Endothelial cell of umbilical vein (primary cell): ENCODE data around the gene CHPF2. TPM values are rescaled to one million over a fixed set of nuclear protein-coding genes. Genes with fewer than 3 reads are reported as not detected.

Experiments used
- BruUV-seq: library from RNA; stranded (reverse); fragments of 400-500 nt; replicated peaks from 2 replicates; lab custom pipeline; 2021; lab: Mats Ljungman, UMichigan
- CTCF ChIA-PET: fragments of 300-600, 350-600 bp; sonication (Branson Sonifier 250); formaldehyde crosslinking; loops from one replicate; lab custom pipeline; 2021; ENCODE audit warnings: antibody characterized with exemption, inconsistent platforms; lab: Charles Lee
- POLR2A ChIA-PET: fragments of 300-600, 350-600 bp; sonication (Branson Sonifier 250); formaldehyde crosslinking; loops from one replicate; lab custom pipeline; 2021; ENCODE audit warnings: antibody characterized with exemption, inconsistent platforms; lab: Charles Lee
- DNase-seq: peaks from one replicate; pipeline ENCODE4 v3.0.0-alpha.2; 2011; ENCODE audit warnings: low read depth, low spot score
- FAIRE-seq: peaks from 2 replicates; lab custom pipeline; 2011; peaks lifted over from hg19 to GRCh38; lab: Jason Lieb, UNC
- H2AFZ ChIP-seq: 2 replicates; pipeline ENCODE4 v1.6.0; 2012; ENCODE audit warnings: low read depth, low read length, control low read depth, inconsistent platforms
- H3K27ac ChIP-seq: 2 replicates; pipeline ENCODE4 v1.5.1; 2011; ENCODE audit warnings: low read depth, mild to moderate bottlenecking, control low read depth, low read length, moderate library complexity; ENCODE audit not compliant: insufficient read depth
- H3K27me3 ChIP-seq, 2 experiments: 2 replicates each; pipeline versions ENCODE4 v1.6.0 to v1.6.1; 2011; ENCODE audit warnings: low read length in 2 of 2, mixed read lengths in 1 of 2; ENCODE audit not compliant: control insufficient read depth in 2 of 2, insufficient read depth in 2 of 2
- H3K36me3 ChIP-seq, 2 experiments: 2 replicates in 1 of 2; 3 replicates in 1 of 2; pipeline ENCODE4 v1.5.1; 2011; ENCODE audit warnings: low read length in 2 of 2, mild to moderate bottlenecking in 1 of 2, moderate library complexity in 1 of 2; ENCODE audit not compliant: control insufficient read depth in 2 of 2, insufficient read depth in 2 of 2; ENCODE audit errors: extremely low read depth in 1 of 2
- H3K4me1 ChIP-seq: 3 replicates; pipeline ENCODE4 v1.5.1; 2011; ENCODE audit warnings: mild to moderate bottlenecking, low read length; ENCODE audit not compliant: control insufficient read depth, insufficient read depth; ENCODE audit errors: extremely low read depth
- H3K4me2 ChIP-seq: 2 replicates; pipeline ENCODE4 v1.6.1; 2011; ENCODE audit warnings: low read length, control low read depth, mixed read lengths; ENCODE audit not compliant: insufficient read depth
- H3K4me3 ChIP-seq, 3 experiments: fragments of 200-600 bp in 1 of 3; sonication (generic), shearing (Covaris generic) in 1 of 3; replicated peaks in 1 of 3; 2 replicates each; pipeline ENCODE4 v1.5.1; 2011 to 2016; ENCODE audit warnings: control low read depth in 3 of 3, low read length in 3 of 3, mild to moderate bottlenecking in 2 of 3, inconsistent platforms in 1 of 3, low read depth in 1 of 3, moderate library complexity in 1 of 3; ENCODE audit not compliant: insufficient read depth in 1 of 3
- H3K79me2 ChIP-seq: 2 replicates; pipeline ENCODE4 v1.6.0; 2012; ENCODE audit warnings: low read length, inconsistent platforms; ENCODE audit not compliant: control insufficient read depth, insufficient read depth
- H3K9ac ChIP-seq: replicated peaks from 2 replicates; pipeline ENCODE3; 2011; ENCODE audit warnings: low read length, control low read depth; ENCODE audit not compliant: insufficient read depth; ENCODE audit errors: extremely low read depth
- H3K9me1 ChIP-seq: replicated peaks from 3 replicates; pipeline ENCODE4 v1.6.0; 2011; ENCODE audit warnings: mild to moderate bottlenecking, low read length; ENCODE audit not compliant: control insufficient read depth, insufficient read depth; ENCODE audit errors: extremely low read depth
- H3K9me3 ChIP-seq: replicated peaks from 2 replicates; pipeline ENCODE4 v1.5.1; 2012; ENCODE audit warnings: low read length, inconsistent platforms; ENCODE audit not compliant: control insufficient read depth, insufficient read depth
- H4K20me1 ChIP-seq: replicated peaks from 2 replicates; pipeline ENCODE3; 2011; ENCODE audit warnings: mild to moderate bottlenecking, low read length; ENCODE audit not compliant: control insufficient read depth, insufficient read depth; ENCODE audit errors: extremely low read depth
- CTCF ChIP-seq, 2 donors: IDR thresholded peaks; 1 replicate in 1 of 2; 2 replicates in 1 of 2; pipeline ENCODE4 v1.5.1; 2011; ENCODE audit warnings: low read length in 2 of 2, mild to moderate bottlenecking in 2 of 2, moderate library complexity in 2 of 2, control low read depth in 1 of 2, inconsistent platforms in 1 of 2, low read depth in 1 of 2; ENCODE audit not compliant: insufficient read depth in 1 of 2; ENCODE audit errors: extremely low read depth in 1 of 2
- EZH2 ChIP-seq: IDR thresholded peaks from 2 replicates; pipeline ENCODE4 v1.6.1; 2012; ENCODE audit warnings: borderline replicate concordance, low read depth, mild to moderate bottlenecking, moderate library complexity, low read length, inconsistent platforms; ENCODE audit not compliant: severe bottlenecking
- FOS ChIP-seq: IDR thresholded peaks from 2 replicates; pipeline ENCODE4 v1.6.1; 2011; ENCODE audit warnings: mild to moderate bottlenecking, low read length, moderate library complexity, borderline replicate concordance; ENCODE audit not compliant: insufficient read depth
- GATA2 ChIP-seq: IDR thresholded peaks from 2 replicates; pipeline ENCODE4 v1.7.0; 2011; ENCODE audit warnings: low read depth, mild to moderate bottlenecking, moderate library complexity, mixed read lengths, low read length; ENCODE audit not compliant: insufficient read length, insufficient read depth
- JUN ChIP-seq: IDR thresholded peaks from 2 replicates; pipeline ENCODE4 v1.6.1; 2011; ENCODE audit warnings: borderline replicate concordance, low read depth; ENCODE audit not compliant: insufficient read length, insufficient read depth
- MYC ChIP-seq: IDR thresholded peaks from one replicate; pipeline ENCODE4 v1.6.1; 2011; ENCODE audit warnings: mild to moderate bottlenecking, low read depth, low read length
- POLR2A ChIP-seq: IDR thresholded peaks from 2 replicates; pipeline ENCODE4 v1.6.1; 2012; ENCODE audit warnings: low read depth, mild to moderate bottlenecking, control low read depth, low read length
- POLR2AphosphoS5 ChIP-seq: IDR thresholded peaks from 2 replicates; pipeline ENCODE4 v1.6.1; 2012; ENCODE audit warnings: low read depth, mild to moderate bottlenecking, control low read depth, low read length, moderate library complexity; ENCODE audit not compliant: insufficient read depth
- dilution Hi-C: fragments of 300-500 bp; cut with MboI; formaldehyde crosslinking; loops from one replicate; pipeline ENCODE4 v1.15.0; 2019; ENCODE audit warnings: low sequenced_read_pairs; ENCODE audit not compliant: extremely low pct_ligation_motif_present
- intact Hi-C: fragments of 100-400 bp; cut with micrococcal nuclease; formaldehyde crosslinking; loops from one replicate; pipeline ENCODE4 v1.10.0; 2022
- polyA plus RNA-seq, 4 experiments: library from polyadenylated mRNA; depleted of rRNA in 3 of 4; stranded (reverse) in 3 of 4; unstranded in 1 of 4; fragments of >200 nt; gene quantifications; 2 replicates each; pipeline versions ENCODE4 v1.2.1 to v1.2.3, GENCODE V29; 2011 to 2012; ENCODE audit warnings: missing spikeins in 1 of 4
- total RNA-seq: library from RNA; stranded (reverse); gene quantifications from 2 replicates; pipeline ENCODE4 v1.2.3, GENCODE V29; 2021
- TF ChIP-seq, protein P1 (sequence below): IDR thresholded peaks from 2 replicates; pipeline ENCODE4 v1.6.1; 2011; ENCODE audit not compliant: insufficient read depth, insufficient read length

Gene CHPF2
- total and polyA plus RNA-seq, 2 donors (not counting 3 experiments of a cell fraction or from before 2014, with no cell fraction given), result 72.8 to 75.0 TPM

- H3K4me2 ChIP-seq, result no peak overlapping the region
- ChIA-PET CTCF (interaction anchor here (0.6 to 3.0 kb wide), 34 partner anchors 9 to 281 kb away, joined by 3 to 58 read pairs (median 4); partner anchors contain the start of genes ABCF2 and CHPF2), POLR2A (no interaction called here)
- intact Hi-C loops (loop anchor here (1.0 to 2.0 kb wide), 4 partner anchors 10 to 119 kb away; partner anchors contain the start of gene ABCF2), dilution Hi-C loops (no loop called here)
- no peak overlapping the region for H3K9ac ChIP-seq
- FAIRE-seq (no peak), DNase-seq (no peak)
- TF ChIP-seq, protein P1, sequence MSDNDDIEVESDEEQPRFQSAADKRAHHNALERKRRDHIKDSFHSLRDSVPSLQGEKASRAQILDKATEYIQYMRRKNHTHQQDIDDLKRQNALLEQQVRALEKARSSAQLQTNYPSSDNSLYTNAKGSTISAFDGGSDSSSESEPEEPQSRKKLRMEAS, result no peak
- TF ChIP-seq JUN (no peak), GATA2 (no peak), POLR2A (no peak), EZH2 (no peak), CTCF (IDR thresholded peaks at IDR 0.05; ENCODE audit: extremely low read depth in 1 of 2, insufficient read depth in 1 of 2, low read depth in 1 of 2, low read length in 2 of 2) (no peak), FOS (no peak), POLR2AphosphoS5 (no peak), MYC (no peak)
- H4K20me1 ChIP-seq, result no peaks in the 10 kb centered on the region
- H3K9me3 ChIP-seq, result no peaks in the 10 kb centered on the region
- H3K36me3 ChIP-seq, result peaks cover 0 to 7% of the 10 kb centered on the region in 2 experiments
- H3K27me3 ChIP-seq, result peaks cover 0 to 6% of the 10 kb centered on the region in 2 experiments
- no peaks in the 10 kb centered on the region for H3K79me2 ChIP-seq
- H3K9me1 ChIP-seq, result no peaks in the 10 kb centered on the region
- no peak overlapping the region for H3K27ac ChIP-seq
- no TSS peak for BruUV-seq
- H2AFZ ChIP-seq, result no peak overlapping the region
- H3K4me3 ChIP-seq, result no peak overlapping the region
- peaks cover 12% of the 10 kb centered on the region for H3K4me1 ChIP-seq
These were observed 11.3 kb downstream of the CHPF2 start for GRCh38 chr7:151243408-151244195.
